H1 (cell line): Measurements from ENCODE around the gene MFAP5. TPM values are rescaled to one million over a fixed set of nuclear protein-coding genes. Genes with fewer than 3 reads are reported as not detected.

ENCODE experiments used
- CTCF ChIA-PET: fragments of 300-600 bp; sonication (Branson Sonifier 250); formaldehyde crosslinking; loops from one replicate; lab custom pipeline; 2021; ENCODE audit not compliant: partially characterized antibody; lab: Charles Lee
- POLR2A ChIA-PET: fragments of 300-600 bp; sonication (Branson Sonifier 250); formaldehyde crosslinking; loops from one replicate; lab custom pipeline; 2021; ENCODE audit warnings: inconsistent platforms; ENCODE audit not compliant: partially characterized antibody; lab: Charles Lee
- DNase-seq, 2 experiments: peaks; one replicate each; pipeline versions ENCODE4 v3.0.0 to v3.0.0-alpha.2; 2010 to 2022; ENCODE audit warnings: low spot score in 2 of 2, low read depth in 1 of 2, mixed read lengths in 1 of 2
- FAIRE-seq: peaks from 2 replicates; lab custom pipeline; 2011; peaks lifted over from hg19 to GRCh38; lab: Jason Lieb, UNC
- H2AFZ ChIP-seq: 2 replicates; pipeline ENCODE4 v1.8.1; 2012; ENCODE audit warnings: low read length, inconsistent platforms
- H2AK5ac ChIP-seq: 2 replicates; pipeline ENCODE4 v1.6.1; 2013; ENCODE audit warnings: low read depth, low read length
- H2BK120ac ChIP-seq: replicated peaks from 2 replicates; pipeline ENCODE3; 2013; ENCODE audit warnings: low read depth, low read length, inconsistent platforms
- H2BK12ac ChIP-seq: 2 replicates; pipeline ENCODE4 v1.6.1; 2013; ENCODE audit warnings: low read depth, low read length
- H2BK15ac ChIP-seq: 2 replicates; pipeline ENCODE4 v1.6.1; 2013; ENCODE audit warnings: low read length
- H2BK20ac ChIP-seq: 2 replicates; pipeline ENCODE4 v1.6.1; 2013; ENCODE audit warnings: low read length
- H2BK5ac ChIP-seq: 2 replicates; pipeline ENCODE4 v1.6.1; 2013; ENCODE audit warnings: low read depth, low read length
- H3K14ac ChIP-seq: 2 replicates; pipeline ENCODE4 v1.6.1; 2013; ENCODE audit warnings: inconsistent platforms; ENCODE audit not compliant: insufficient read length
- H3K18ac ChIP-seq: 2 replicates; pipeline ENCODE4 v1.6.1; 2013; ENCODE audit warnings: low read length; ENCODE audit errors: extremely low read depth
- H3K23ac ChIP-seq: 2 replicates; pipeline ENCODE4 v1.6.1; 2013; ENCODE audit warnings: inconsistent platforms; ENCODE audit not compliant: insufficient read length
- H3K23me2 ChIP-seq: 2 replicates; pipeline ENCODE4 v1.6.1; 2013; ENCODE audit warnings: low read depth, low read length
- H3K27ac ChIP-seq: 2 replicates; pipeline ENCODE4 v1.6.1; 2011; ENCODE audit warnings: low read depth, low read length, inconsistent platforms
- H3K27me3 ChIP-seq, 4 experiments: replicated peaks in 1 of 4; 1 replicate in 1 of 4; 2 replicates in 3 of 4; pipeline versions ENCODE4 v1.6.1 to v1.8.1; 2011 to 2013; ENCODE audit warnings: low read length in 3 of 4, mild to moderate bottlenecking in 3 of 4, inconsistent platforms in 2 of 4, mixed read lengths in 2 of 4, moderate library complexity in 1 of 4; ENCODE audit not compliant: control insufficient read depth in 3 of 4, insufficient read depth in 3 of 4; ENCODE audit errors: extremely low read depth in 1 of 4
- H3K36me3 ChIP-seq, 4 experiments: 2 replicates each; pipeline versions ENCODE4 v1.6.1 to v1.8.1; 2011 to 2013; ENCODE audit warnings: mild to moderate bottlenecking in 4 of 4, low read length in 3 of 4, moderate library complexity in 2 of 4, control low read depth in 1 of 4, inconsistent platforms in 1 of 4; ENCODE audit not compliant: insufficient read depth in 4 of 4, control insufficient read depth in 2 of 4
- H3K4ac ChIP-seq: replicated peaks from 2 replicates; pipeline ENCODE3; 2013; ENCODE audit warnings: low read length, low read depth, mixed read lengths, inconsistent platforms; ENCODE audit not compliant: insufficient read length
- H3K4me1 ChIP-seq, 4 experiments: replicated peaks in 1 of 4; 1 replicate in 1 of 4; 2 replicates in 3 of 4; pipeline versions ENCODE4 v1.6.1 to v1.8.1; 2011 to 2013; ENCODE audit warnings: low read length in 3 of 4, inconsistent platforms in 2 of 4, mixed read lengths in 1 of 4; ENCODE audit not compliant: insufficient read depth in 4 of 4, control insufficient read depth in 3 of 4
- H3K4me2 ChIP-seq, 2 experiments: 2 replicates each; pipeline versions ENCODE4 v1.6.1 to v1.8.1; 2011 to 2013; ENCODE audit warnings: low read depth in 2 of 2, low read length in 2 of 2, control low read depth in 1 of 2, inconsistent platforms in 1 of 2, mild to moderate bottlenecking in 1 of 2; ENCODE audit not compliant: insufficient read depth in 1 of 2
- H3K4me3 ChIP-seq, 4 experiments: fragments of 200-600, 300-600 bp in 1 of 4; sonication (generic), shearing (Covaris generic), sonication (Bioruptor Twin) in 1 of 4; 2 replicates each; pipeline versions ENCODE4 v1.5.1 to v1.8.1; 2011 to 2016; ENCODE audit warnings: low read length in 4 of 4, low read depth in 3 of 4, control low read depth in 2 of 4, inconsistent platforms in 2 of 4, mild to moderate bottlenecking in 2 of 4, mixed read lengths in 1 of 4, moderate library complexity in 1 of 4; ENCODE audit not compliant: insufficient read depth in 2 of 4; ENCODE audit errors: extremely low read depth in 1 of 4
- H3K56ac ChIP-seq: replicated peaks from 2 replicates; pipeline ENCODE3; 2013; ENCODE audit warnings: low read depth, mild to moderate bottlenecking, mixed read lengths, low read length, inconsistent platforms; ENCODE audit not compliant: insufficient read length
- H3K79me1 ChIP-seq: 2 replicates; pipeline ENCODE4 v1.6.1; 2013; ENCODE audit warnings: low read depth, low read length, control low read depth
- H3K79me2 ChIP-seq, 2 experiments: 2 replicates each; pipeline versions ENCODE4 v1.6.1 to v1.8.1; 2012 to 2013; ENCODE audit warnings: low read length in 2 of 2, mild to moderate bottlenecking in 2 of 2, inconsistent platforms in 1 of 2; ENCODE audit not compliant: insufficient read depth in 2 of 2, control insufficient read depth in 1 of 2
- H3K9ac ChIP-seq, 4 experiments: replicated peaks in 1 of 4; 1 replicate in 1 of 4; 2 replicates in 3 of 4; pipeline versions ENCODE4 v1.6.1 to v1.8.1; 2011 to 2013; ENCODE audit warnings: low read depth in 3 of 4, low read length in 3 of 4, control low read depth in 2 of 4, mild to moderate bottlenecking in 2 of 4, moderate library complexity in 2 of 4, inconsistent platforms in 1 of 4; ENCODE audit errors: extremely low read depth in 1 of 4
- H3K9me3 ChIP-seq, 2 experiments: 2 replicates each; pipeline versions ENCODE4 v1.6.1 to v1.8.1; 2012 to 2013; ENCODE audit warnings: mild to moderate bottlenecking in 2 of 2, moderate library complexity in 2 of 2, control low read depth in 1 of 2, inconsistent platforms in 1 of 2, low read depth in 1 of 2, low read length in 1 of 2, mixed read lengths in 1 of 2; ENCODE audit not compliant: insufficient read depth in 2 of 2
- H4K20me1 ChIP-seq, 2 experiments: replicated peaks in 1 of 2; 2 replicates each; pipeline versions ENCODE3 to v1.8.1; 2011 to 2013; ENCODE audit warnings: inconsistent platforms in 2 of 2, low read length in 2 of 2, mild to moderate bottlenecking in 1 of 2; ENCODE audit not compliant: insufficient read depth in 2 of 2, control insufficient read depth in 1 of 2
- H4K5ac ChIP-seq: 2 replicates; pipeline ENCODE4 v1.6.1; 2013; ENCODE audit warnings: low read length, low read depth, mixed read lengths, inconsistent platforms; ENCODE audit not compliant: insufficient read length
- H4K8ac ChIP-seq: 2 replicates; pipeline ENCODE4 v1.8.0; 2013; ENCODE audit warnings: mild to moderate bottlenecking, moderate library complexity, low read length, inconsistent platforms; ENCODE audit not compliant: insufficient read depth; ENCODE audit errors: extremely low read depth
- H4K91ac ChIP-seq: replicated peaks from 2 replicates; pipeline ENCODE3; 2013; ENCODE audit warnings: low read length, mixed read lengths, inconsistent platforms; ENCODE audit not compliant: insufficient read length
- RNF2 ChIP-seq: fragments of 200-900, 300-1000 bp; sonication (generic); IDR thresholded peaks from 2 replicates; pipeline ENCODE4 v1.7.1; 2016; ENCODE audit warnings: borderline replicate concordance, low read depth, mild to moderate bottlenecking, antibody characterized with exemption, low read length; ENCODE audit not compliant: poor library complexity, severe bottlenecking; ENCODE audit errors: missing control alignments
- TAF1 ChIP-seq: IDR thresholded peaks from 2 replicates; pipeline ENCODE4 v1.6.1; 2011; ENCODE audit warnings: mild to moderate bottlenecking, low read depth, low read length
- WGBS, 2 experiments: shearing (Covaris generic) in 1 of 2; methylation state at CpG; one replicate each; pipeline versions ENCODE4 v1.1.6 to v1.1.7; 2013 to 2015; ENCODE audit warnings: low lambda C conversion rate in 2 of 2, mixed read lengths in 2 of 2, inconsistent platforms in 1 of 2, low coverage in 1 of 2, missing lambda C conversion rate in 1 of 2; ENCODE audit not compliant: insufficient replicate concordance in 2 of 2, insufficient coverage in 1 of 2, insufficient read length in 1 of 2; ENCODE audit errors: extremely low coverage in 1 of 2, missing lambda C conversion rate in 1 of 2; 5-methylcytosine and 5-hydroxymethylcytosine counted together
- polyA plus RNA-seq, 7 experiments: library from polyadenylated mRNA; depleted of rRNA in 3 of 7; stranded (reverse) in 5 of 7; unstranded in 2 of 7; fragments of >200 nt in 5 of 7; fragments of 200-250 nt in 2 of 7; gene quantifications; 1 replicate in 5 of 7; 2 replicates in 1 of 7; 4 replicates in 1 of 7; pipeline versions ENCODE4 v1.2.1 to v1.2.3, GENCODE V29; 2011 to 2013; ENCODE audit warnings: missing spikeins in 2 of 7, mixed read lengths in 2 of 7
- total RNA-seq: library from RNA; stranded (reverse); fragmentation: NEBNext Ultra II Directional; extraction: Animal tissue kit (Norgen Biotek cat#: 25700); gene quantifications from 2 replicates; pipeline ENCODE4 v1.2.1, GENCODE V29; 2021

The MFAP5 gene
- total and polyA plus RNA-seq, 2 of the 8 experiments (the other 6 are each of a cell fraction or from before 2014, with no cell fraction given), result 0.60 to 0.86 TPM

GRCh38 chr12:8668441-8668840, 5.8 kb upstream of the MFAP5 start:
- H3K36me3 ChIP-seq, result no peaks in the 10 kb centered on the region
- peak overlapping the region; percentile 79; the same call in 1 of the 2 replicates for H2AFZ ChIP-seq
- H3K9me3 ChIP-seq, result peaks cover 0 to 6% of the 10 kb centered on the region in 2 experiments; a peak in 1 of 4 replicates
- ChIA-PET POLR2A (interaction anchor here (1.2 to 1.5 kb wide), 2 partner anchors 9 to 28 kb away, joined by 3 to 5 read pairs; no protein-coding TSS in a partner anchor), CTCF (interaction anchor here (1.0 to 3.7 kb wide), 6 partner anchors 9 to 161 kb away, joined by 3 to 20 read pairs (median 4); no protein-coding TSS in a partner anchor)
- no peak for DNase-seq
- no peak overlapping the region for H2BK12ac ChIP-seq
- H4K8ac ChIP-seq, result no peak overlapping the region
- no peak overlapping the region for H3K23ac ChIP-seq
- H3K27ac ChIP-seq, result no peak overlapping the region
- H3K56ac ChIP-seq, result no peak overlapping the region
- no peak overlapping the region for H3K18ac ChIP-seq
- H4K5ac ChIP-seq, result no peak overlapping the region
- no peak overlapping the region for H3K4ac ChIP-seq
- WGBS, 2 experiments, result 89% methylated on average over 2 of the region's 2 CpGs; no CpG with 5 or more reads in 1 of the 2 experiments
- no peak overlapping the region for H4K91ac ChIP-seq
- no peaks in the 10 kb centered on the region for H3K4me1 ChIP-seq
- FAIRE-seq, result no peak
- no peaks in the 10 kb centered on the region for H3K79me1 ChIP-seq
- H2AK5ac ChIP-seq, result no peak overlapping the region
- H4K20me1 ChIP-seq, result no peaks in the 10 kb centered on the region
- no peak overlapping the region for H3K9ac ChIP-seq
- H3K79me2 ChIP-seq, result no peaks in the 10 kb centered on the region
- H3K27me3 ChIP-seq, result no peaks in the 10 kb centered on the region
- no peak overlapping the region for H2BK120ac ChIP-seq
- no peak overlapping the region for H3K4me2 ChIP-seq
- no peaks in the 10 kb centered on the region for H3K23me2 ChIP-seq
- no peak overlapping the region for H3K4me3 ChIP-seq
- no peak overlapping the region for H2BK20ac ChIP-seq
- H3K14ac ChIP-seq, result no peak overlapping the region
- no peak overlapping the region for H2BK15ac ChIP-seq
- H2BK5ac ChIP-seq, result no peak overlapping the region
- no peak for TF ChIP-seq RNF2
- no peak for TF ChIP-seq TAF1
